Neural cell (in vitro differentiated cells): Measurements from ENCODE around the gene SAP30BP.

ENCODE experiments used
- EP300 ChIP-seq: fragments of 450-650 bp; conservative IDR thresholded peaks from 2 replicates; pipeline ENCODE4 v1.6.1; 2014; ENCODE audit warnings: antibody characterized with exemption, mild to moderate bottlenecking, moderate library complexity; ENCODE audit not compliant: poor library complexity, severe bottlenecking
- EZH2 ChIP-seq: fragments of 200-600, 300-800 bp; shearing (Covaris generic), sonication (generic); IDR thresholded peaks from 2 replicates; pipeline ENCODE4 v1.6.1; 2014; ENCODE audit warnings: antibody characterized with exemption, low read length, borderline replicate concordance, mild to moderate bottlenecking; ENCODE audit not compliant: insufficient read depth, poor library complexity, severe bottlenecking
- RAD21 ChIP-seq: fragments of 450-650 bp; conservative IDR thresholded peaks from 2 replicates; pipeline ENCODE4 v1.6.1; 2014; ENCODE audit warnings: antibody characterized with exemption, mild to moderate bottlenecking, moderate library complexity
- TF ChIP-seq, protein P1 (sequence below): fragments of 450-650 bp; IDR thresholded peaks from 2 replicates; pipeline ENCODE4 v1.5.1; 2014; ENCODE audit warnings: antibody characterized with exemption, mild to moderate bottlenecking, moderate library complexity; ENCODE audit not compliant: poor library complexity, severe bottlenecking
- TF ChIP-seq, protein P2 (sequence below): IDR thresholded peaks from 2 replicates; pipeline ENCODE4 v1.6.1; 2012; ENCODE audit warnings: borderline replicate concordance

DNA sequence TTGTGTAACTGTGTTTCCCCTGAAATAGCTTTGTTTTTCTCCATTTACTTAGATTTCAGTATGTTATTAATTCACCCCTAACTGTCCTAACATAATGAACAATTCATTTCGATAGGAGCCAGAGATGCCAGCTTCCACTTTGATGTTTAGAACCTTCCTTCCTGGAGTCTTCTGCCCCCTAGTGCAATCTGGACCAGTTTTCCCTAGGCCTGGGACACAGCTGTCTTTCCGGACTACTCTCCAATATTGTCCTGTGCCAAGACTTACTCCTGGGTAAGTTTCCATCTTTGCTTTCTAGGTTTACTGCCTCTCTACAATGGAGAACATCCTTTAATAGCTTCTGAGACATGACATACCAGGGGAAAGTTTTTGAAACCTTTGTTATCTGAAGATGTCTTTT, 13.0 kb upstream of the SAP30BP start:
- TF ChIP-seq, protein P1, sequence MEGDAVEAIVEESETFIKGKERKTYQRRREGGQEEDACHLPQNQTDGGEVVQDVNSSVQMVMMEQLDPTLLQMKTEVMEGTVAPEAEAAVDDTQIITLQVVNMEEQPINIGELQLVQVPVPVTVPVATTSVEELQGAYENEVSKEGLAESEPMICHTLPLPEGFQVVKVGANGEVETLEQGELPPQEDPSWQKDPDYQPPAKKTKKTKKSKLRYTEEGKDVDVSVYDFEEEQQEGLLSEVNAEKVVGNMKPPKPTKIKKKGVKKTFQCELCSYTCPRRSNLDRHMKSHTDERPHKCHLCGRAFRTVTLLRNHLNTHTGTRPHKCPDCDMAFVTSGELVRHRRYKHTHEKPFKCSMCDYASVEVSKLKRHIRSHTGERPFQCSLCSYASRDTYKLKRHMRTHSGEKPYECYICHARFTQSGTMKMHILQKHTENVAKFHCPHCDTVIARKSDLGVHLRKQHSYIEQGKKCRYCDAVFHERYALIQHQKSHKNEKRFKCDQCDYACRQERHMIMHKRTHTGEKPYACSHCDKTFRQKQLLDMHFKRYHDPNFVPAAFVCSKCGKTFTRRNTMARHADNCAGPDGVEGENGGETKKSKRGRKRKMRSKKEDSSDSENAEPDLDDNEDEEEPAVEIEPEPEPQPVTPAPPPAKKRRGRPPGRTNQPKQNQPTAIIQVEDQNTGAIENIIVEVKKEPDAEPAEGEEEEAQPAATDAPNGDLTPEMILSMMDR = no peak
- TF ChIP-seq EP300 (no peak), RAD21 (no peak), EZH2 (no peak)
- TF ChIP-seq, protein P2, sequence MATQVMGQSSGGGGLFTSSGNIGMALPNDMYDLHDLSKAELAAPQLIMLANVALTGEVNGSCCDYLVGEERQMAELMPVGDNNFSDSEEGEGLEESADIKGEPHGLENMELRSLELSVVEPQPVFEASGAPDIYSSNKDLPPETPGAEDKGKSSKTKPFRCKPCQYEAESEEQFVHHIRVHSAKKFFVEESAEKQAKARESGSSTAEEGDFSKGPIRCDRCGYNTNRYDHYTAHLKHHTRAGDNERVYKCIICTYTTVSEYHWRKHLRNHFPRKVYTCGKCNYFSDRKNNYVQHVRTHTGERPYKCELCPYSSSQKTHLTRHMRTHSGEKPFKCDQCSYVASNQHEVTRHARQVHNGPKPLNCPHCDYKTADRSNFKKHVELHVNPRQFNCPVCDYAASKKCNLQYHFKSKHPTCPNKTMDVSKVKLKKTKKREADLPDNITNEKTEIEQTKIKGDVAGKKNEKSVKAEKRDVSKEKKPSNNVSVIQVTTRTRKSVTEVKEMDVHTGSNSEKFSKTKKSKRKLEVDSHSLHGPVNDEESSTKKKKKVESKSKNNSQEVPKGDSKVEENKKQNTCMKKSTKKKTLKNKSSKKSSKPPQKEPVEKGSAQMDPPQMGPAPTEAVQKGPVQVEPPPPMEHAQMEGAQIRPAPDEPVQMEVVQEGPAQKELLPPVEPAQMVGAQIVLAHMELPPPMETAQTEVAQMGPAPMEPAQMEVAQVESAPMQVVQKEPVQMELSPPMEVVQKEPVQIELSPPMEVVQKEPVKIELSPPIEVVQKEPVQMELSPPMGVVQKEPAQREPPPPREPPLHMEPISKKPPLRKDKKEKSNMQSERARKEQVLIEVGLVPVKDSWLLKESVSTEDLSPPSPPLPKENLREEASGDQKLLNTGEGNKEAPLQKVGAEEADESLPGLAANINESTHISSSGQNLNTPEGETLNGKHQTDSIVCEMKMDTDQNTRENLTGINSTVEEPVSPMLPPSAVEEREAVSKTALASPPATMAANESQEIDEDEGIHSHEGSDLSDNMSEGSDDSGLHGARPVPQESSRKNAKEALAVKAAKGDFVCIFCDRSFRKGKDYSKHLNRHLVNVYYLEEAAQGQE = no peak
